ENCODE results near the gene LAMP5. TPM values are rescaled to one million over a fixed set of nuclear protein-coding genes. Genes with fewer than 3 reads are reported as not detected.

The LAMP5 gene, protein sequence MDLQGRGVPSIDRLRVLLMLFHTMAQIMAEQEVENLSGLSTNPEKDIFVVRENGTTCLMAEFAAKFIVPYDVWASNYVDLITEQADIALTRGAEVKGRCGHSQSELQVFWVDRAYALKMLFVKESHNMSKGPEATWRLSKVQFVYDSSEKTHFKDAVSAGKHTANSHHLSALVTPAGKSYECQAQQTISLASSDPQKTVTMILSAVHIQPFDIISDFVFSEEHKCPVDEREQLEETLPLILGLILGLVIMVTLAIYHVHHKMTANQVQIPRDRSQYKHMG
- 0.10 to 0.11 TPM in 2 of 5 replicates, not detected in the others for total RNA-seq (2022; extraction: Qiagen RNA extraction)

DNA sequence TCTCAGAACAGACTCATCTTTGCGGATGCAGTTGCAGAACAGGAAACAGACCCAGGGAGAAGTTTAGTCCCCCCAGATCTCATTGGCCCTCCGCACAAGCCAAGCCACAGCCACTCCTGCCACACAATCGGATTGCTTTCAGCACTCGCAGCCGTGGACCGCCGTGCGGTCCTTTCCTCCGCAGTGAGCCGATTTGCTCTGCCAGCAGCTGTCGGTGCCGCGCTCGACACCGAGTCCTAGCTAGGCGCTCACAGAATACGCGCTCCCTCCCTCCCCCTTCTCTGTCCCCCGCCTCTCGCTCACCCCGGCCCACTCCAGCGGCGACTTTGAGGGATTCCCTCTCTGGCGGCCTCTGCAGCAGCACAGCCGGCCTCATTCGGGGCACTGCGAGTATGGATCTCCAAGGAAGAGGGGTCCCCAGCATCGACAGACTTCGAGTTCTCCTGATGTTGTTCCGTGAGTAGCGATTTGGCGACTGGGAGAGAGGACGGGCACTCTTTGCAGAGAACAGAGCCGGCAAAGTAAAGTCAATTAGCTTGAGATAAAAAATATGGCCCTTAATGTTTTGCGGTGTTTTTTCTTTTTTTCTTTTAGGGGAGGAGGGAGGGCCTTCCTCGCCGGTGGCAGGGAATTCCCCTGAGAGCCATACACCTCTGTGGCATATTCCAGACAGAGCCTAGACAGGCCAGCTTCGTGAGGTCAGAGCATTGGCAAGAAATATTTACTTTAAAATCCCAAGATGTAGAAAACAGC lies at the start of gene LAMP5:
Gene LAMP5 (plus strand): TSS at position 130 of the 753 bp plus-strand sequence. CDS start 263 bp downstream, at position 393.

Measured in A549 treated with Mapracorat at 1 μM for 4 hours (cell line).